H1 (cell line): ENCODE results near the gene UNC5B.

Experiments used
- EZH2 ChIP-seq: fragments of 200-600 bp; sonication (generic); IDR thresholded peaks from 2 replicates; pipeline ENCODE4 v1.7.1; 2012; ENCODE audit warnings: low read depth, mild to moderate bottlenecking, moderate library complexity, low read length, inconsistent platforms; ENCODE audit not compliant: severe bottlenecking
- FOSL1 ChIP-seq: IDR thresholded peaks from 2 replicates; pipeline ENCODE4 v1.6.1; 2011; ENCODE audit warnings: mild to moderate bottlenecking, low read depth, low read length, moderate library complexity; ENCODE audit not compliant: insufficient read depth
- GABPA ChIP-seq: IDR thresholded peaks from 2 replicates; pipeline ENCODE4 v1.6.1; 2011; ENCODE audit warnings: mild to moderate bottlenecking, low read length, moderate library complexity, borderline replicate concordance; ENCODE audit not compliant: insufficient read depth
- JUND ChIP-seq: IDR thresholded peaks from 2 replicates; pipeline ENCODE4 v1.6.1; 2011; ENCODE audit warnings: mild to moderate bottlenecking, improper control_type of control experiment, low read length
- RNF2 ChIP-seq: fragments of 200-900, 300-1000 bp; sonication (generic); IDR thresholded peaks from 2 replicates; pipeline ENCODE4 v1.7.1; 2016; ENCODE audit warnings: borderline replicate concordance, low read depth, mild to moderate bottlenecking, antibody characterized with exemption, low read length; ENCODE audit not compliant: poor library complexity, severe bottlenecking; ENCODE audit errors: missing control alignments
- SRF ChIP-seq: IDR thresholded peaks from 2 replicates; pipeline ENCODE4 v1.6.1; 2011; ENCODE audit warnings: mild to moderate bottlenecking, low read depth, low read length, moderate library complexity
- ZNF274 ChIP-seq: IDR thresholded peaks from 2 replicates; pipeline ENCODE4 v1.7.0; 2012; ENCODE audit warnings: low read length, borderline replicate concordance; ENCODE audit errors: extremely low read depth
- TF ChIP-seq, protein P1 (sequence below), 3 experiments: IDR thresholded peaks; 1 replicate in 2 of 3; 2 replicates in 1 of 3; pipeline versions ENCODE4 v1.5.1 to v1.6.1; 2011; ENCODE audit warnings: low read length in 3 of 3, mild to moderate bottlenecking in 3 of 3, inconsistent platforms in 2 of 3, low read depth in 1 of 3, moderate library complexity in 1 of 3; ENCODE audit not compliant: insufficient read depth in 1 of 3; ENCODE audit errors: control extremely low read depth in 1 of 3

DNA sequence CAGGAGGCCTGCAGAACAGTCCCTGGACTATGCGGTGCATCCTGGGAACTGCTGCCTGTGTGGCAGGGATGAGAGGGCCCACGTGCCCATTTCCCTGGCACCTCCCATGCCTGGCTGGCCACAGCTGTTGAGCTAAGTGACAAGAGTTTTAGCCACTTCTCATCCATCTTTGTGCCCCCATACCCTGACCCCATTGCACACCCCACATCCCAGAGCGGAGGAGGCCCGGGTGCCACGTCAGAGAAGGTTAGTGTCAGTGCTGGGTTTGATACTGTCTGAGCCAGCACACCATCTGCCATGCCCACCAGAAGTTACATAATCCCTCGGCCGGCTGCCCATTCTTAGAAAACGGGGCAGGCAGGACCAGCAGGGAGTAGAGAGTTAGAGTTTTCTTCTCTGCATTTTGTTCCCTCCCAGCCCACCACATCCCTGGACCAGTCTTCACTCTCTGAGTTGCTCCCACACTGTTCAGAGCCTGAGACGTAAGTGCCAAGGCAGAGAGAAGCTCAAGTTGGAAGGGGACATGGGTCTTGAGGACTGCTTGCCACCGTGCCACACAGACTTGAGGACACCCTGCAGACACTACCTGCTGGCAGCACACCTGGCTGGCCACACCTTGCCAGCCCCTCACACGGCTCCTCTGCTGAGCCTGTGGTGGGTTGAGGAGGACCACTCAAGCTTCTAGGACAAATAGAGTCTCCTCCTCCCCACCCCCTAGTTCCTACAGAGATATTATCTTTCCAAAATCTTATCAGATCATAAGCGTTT is 13.1 kb downstream of the UNC5B start:
- TF ChIP-seq SRF (no peak), RNF2 (no peak), GABPA (no peak), JUND (no peak), EZH2 (no peak), ZNF274 (no peak), FOSL1 (no peak)
- TF ChIP-seq, protein P1, sequence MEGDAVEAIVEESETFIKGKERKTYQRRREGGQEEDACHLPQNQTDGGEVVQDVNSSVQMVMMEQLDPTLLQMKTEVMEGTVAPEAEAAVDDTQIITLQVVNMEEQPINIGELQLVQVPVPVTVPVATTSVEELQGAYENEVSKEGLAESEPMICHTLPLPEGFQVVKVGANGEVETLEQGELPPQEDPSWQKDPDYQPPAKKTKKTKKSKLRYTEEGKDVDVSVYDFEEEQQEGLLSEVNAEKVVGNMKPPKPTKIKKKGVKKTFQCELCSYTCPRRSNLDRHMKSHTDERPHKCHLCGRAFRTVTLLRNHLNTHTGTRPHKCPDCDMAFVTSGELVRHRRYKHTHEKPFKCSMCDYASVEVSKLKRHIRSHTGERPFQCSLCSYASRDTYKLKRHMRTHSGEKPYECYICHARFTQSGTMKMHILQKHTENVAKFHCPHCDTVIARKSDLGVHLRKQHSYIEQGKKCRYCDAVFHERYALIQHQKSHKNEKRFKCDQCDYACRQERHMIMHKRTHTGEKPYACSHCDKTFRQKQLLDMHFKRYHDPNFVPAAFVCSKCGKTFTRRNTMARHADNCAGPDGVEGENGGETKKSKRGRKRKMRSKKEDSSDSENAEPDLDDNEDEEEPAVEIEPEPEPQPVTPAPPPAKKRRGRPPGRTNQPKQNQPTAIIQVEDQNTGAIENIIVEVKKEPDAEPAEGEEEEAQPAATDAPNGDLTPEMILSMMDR (IDR thresholded peaks at IDR 0.05; ENCODE audit: control extremely low read depth in 1 of 3, insufficient read depth in 1 of 3, low read depth in 1 of 3, low read length in 3 of 3) = no peak
